OCI-LY7 (cell line): ENCODE results near the gene LTB4R. TPM values are rescaled to one million over a fixed set of nuclear protein-coding genes. Genes with fewer than 3 reads are reported as not detected.

ENCODE experiments used
- BruUV-seq: library from RNA; stranded (reverse); fragments of 400-500 nt; replicated peaks from 2 replicates; lab custom pipeline; 2021; lab: Mats Ljungman, UMichigan
- CTCF ChIA-PET: fragments of 300-600 bp; sonication (Branson Sonifier 250); formaldehyde crosslinking; loops from one replicate; lab custom pipeline; 2022; ENCODE audit warnings: antibody characterized with exemption; ENCODE audit not compliant: unreplicated experiment; lab: Charles Lee
- POLR2A ChIA-PET: fragments of 300-600 bp; sonication (Branson Sonifier 250); formaldehyde crosslinking; loops from one replicate; lab custom pipeline; 2022; ENCODE audit warnings: antibody characterized with exemption; lab: Charles Lee
- DNase-seq: peaks from one replicate; pipeline ENCODE4 v3.0.0-alpha.2; 2015; ENCODE audit warnings: low spot score
- H2AFZ ChIP-seq: fragments of 200-600 bp; sonication (generic), shearing (Covaris generic); 2 replicates; pipeline ENCODE4 v1.6.1; 2014; ENCODE audit warnings: mild to moderate bottlenecking, antibody characterized with exemption, low read length, moderate library complexity
- H3K27ac ChIP-seq: fragments of 200-600 bp; sonication (generic); 2 replicates; pipeline ENCODE4 v1.5.1; 2014; ENCODE audit warnings: mixed run types, low read depth, mild to moderate bottlenecking, moderate library complexity, low read length, inconsistent platforms; ENCODE audit not compliant: poor library complexity, severe bottlenecking
- H3K36me3 ChIP-seq: fragments of 200-600 bp; sonication (generic); 2 replicates; pipeline ENCODE4 v1.6.1; 2014; ENCODE audit warnings: mild to moderate bottlenecking, antibody characterized with exemption, low read length, moderate library complexity, mixed read lengths; ENCODE audit not compliant: insufficient read depth
- H3K4me1 ChIP-seq: fragments of 200-600 bp; sonication (generic); 2 replicates; pipeline ENCODE4 v1.5.1; 2014; ENCODE audit warnings: mild to moderate bottlenecking, low read length; ENCODE audit not compliant: insufficient read depth, poor library complexity, severe bottlenecking
- H3K4me2 ChIP-seq: fragments of 200-600 bp; sonication (generic); 2 replicates; pipeline ENCODE4 v1.6.1; 2014; ENCODE audit warnings: mild to moderate bottlenecking, low read length
- H3K4me3 ChIP-seq: fragments of 200-600 bp; sonication (generic); 2 replicates; pipeline ENCODE4 v1.5.1; 2014; ENCODE audit warnings: mild to moderate bottlenecking, low read depth, low read length; ENCODE audit not compliant: poor library complexity, severe bottlenecking
- H3K79me2 ChIP-seq: fragments of 200-600 bp; sonication (generic); 2 replicates; pipeline ENCODE4 v1.6.1; 2016; ENCODE audit warnings: low read depth, mild to moderate bottlenecking, low read length, moderate library complexity, mixed read lengths; ENCODE audit not compliant: insufficient read depth
- H3K9me2 ChIP-seq: fragments of 200-600 bp; sonication (generic); 2 replicates; pipeline ENCODE4 v1.6.1; 2016; ENCODE audit warnings: mild to moderate bottlenecking, low read length, mixed read lengths; ENCODE audit not compliant: insufficient read depth
- H3K9me3 ChIP-seq: fragments of 200-600 bp; sonication (generic); 2 replicates; pipeline ENCODE4 v1.6.1; 2014; ENCODE audit warnings: mild to moderate bottlenecking, mixed run types, low read length, mixed read lengths
- H4K20me1 ChIP-seq: fragments of 200-600 bp; sonication (generic); 2 replicates; pipeline ENCODE4 v1.6.1; 2014; ENCODE audit warnings: mild to moderate bottlenecking, antibody characterized with exemption, low read length, moderate library complexity, mixed read lengths; ENCODE audit not compliant: insufficient read depth
- CTCF ChIP-seq: fragments of 200-600 bp; sonication (generic); conservative IDR thresholded peaks from 2 replicates; pipeline ENCODE4 v1.5.1; 2014; ENCODE audit warnings: mild to moderate bottlenecking, antibody characterized with exemption, low read length, moderate library complexity, mixed read lengths
- EZH2phosphoT487 ChIP-seq: fragments of 200-600 bp; sonication (generic); IDR thresholded peaks from 2 replicates; pipeline ENCODE4 v1.6.1; 2018; ENCODE audit warnings: low read depth, borderline replicate concordance, mild to moderate bottlenecking, mixed run types, antibody characterized with exemption, low read length, moderate library complexity, mixed read lengths
- intact Hi-C: fragments of 100-400 bp; cut with micrococcal nuclease; formaldehyde crosslinking; loops from one replicate; pipeline ENCODE4 v1.10.0; 2022; ENCODE audit not compliant: unreplicated experiment
- total RNA-seq, 2 experiments: library from RNA; depleted of rRNA in 1 of 2; stranded (reverse); fragments of >200 nt in 1 of 2; shearing (Covaris generic) in 1 of 2; gene quantifications; 2 replicates each; pipeline ENCODE4 v1.2.3, GENCODE V29; 2014 to 2022

LTB4R gene
- total RNA-seq, 2 experiments from 2014 or later = 15.8 to 28.3 TPM

GRCh38 chr14:24274101-24274543 is 37.2 kb upstream of the LTB4R start:
- H3K36me3 ChIP-seq = no peaks in the 10 kb centered on the region
- peak; percentile 59 for DNase-seq
- ChIA-PET POLR2A (interaction anchor here (0.7 to 1.6 kb wide), 6 partner anchors 13 to 101 kb away, joined by 3 to 7 read pairs (median 3); partner anchors contain the start of gene TINF2), CTCF (no interaction called here)
- H2AFZ ChIP-seq = peak overlapping the region; percentile 59
- intact Hi-C loops = no loop called here
- H3K4me3 ChIP-seq = peak overlapping the region; percentile 14
- no peaks in the 10 kb centered on the region for H3K9me3 ChIP-seq
- no TSS peak for BruUV-seq
- H3K9me2 ChIP-seq = no peaks in the 10 kb centered on the region
- H3K4me1 ChIP-seq = peaks cover 45% of the 10 kb centered on the region
- H3K4me2 ChIP-seq = peak overlapping the region; percentile 51
- H3K27ac ChIP-seq = peak overlapping the region; percentile 40
- H4K20me1 ChIP-seq = no peaks in the 10 kb centered on the region
- TF ChIP-seq CTCF (no peak), EZH2phosphoT487 (no peak)
- H3K79me2 ChIP-seq = no peaks in the 10 kb centered on the region

GRCh38 chr14:24277071-24277470 is 34.2 kb upstream of the LTB4R start:
- POLR2A ChIA-PET = interaction anchor here (1.3 kb wide), 1 partner anchor 35 kb away, joined by 4 read pairs; the partner anchor contains the start of gene TINF2
- Histone ChIP-seq H3K9me2 (no peaks in the 10 kb centered on the region), H3K4me3 (no peak overlapping the region), H3K36me3 (no peaks in the 10 kb centered on the region), H2AFZ (no peak overlapping the region), H3K4me1 (peaks cover 39% of the 10 kb centered on the region), H3K79me2 (no peaks in the 10 kb centered on the region), H3K27ac (no peak overlapping the region), H3K9me3 (no peaks in the 10 kb centered on the region), H3K4me2 (no peak overlapping the region), H4K20me1 (no peaks in the 10 kb centered on the region)
- intact Hi-C loops = no loop called here
- TF ChIP-seq CTCF (no peak), EZH2phosphoT487 (no peak)
- no TSS peak for BruUV-seq
- DNase-seq = no peak
- CTCF ChIA-PET = no interaction called here

- Histone ChIP-seq H3K9me2 (no peaks in the 10 kb centered on the region), H3K4me1 (peaks cover 32% of the 10 kb centered on the region), H3K79me2 (no peaks in the 10 kb centered on the region), H4K20me1 (no peaks in the 10 kb centered on the region), H3K27ac (no peak overlapping the region), H3K36me3 (no peaks in the 10 kb centered on the region), H3K4me3 (no peak overlapping the region), H2AFZ (no peak overlapping the region), H3K9me3 (no peaks in the 10 kb centered on the region), H3K4me2 (no peak overlapping the region)
- TF ChIP-seq EZH2phosphoT487 (no peak), CTCF (no peak)
- ChIA-PET POLR2A (interaction anchor here (1.3 kb wide), 1 partner anchor 36 kb away, joined by 4 read pairs; the partner anchor contains the start of gene TINF2), CTCF (no interaction called here)
- BruUV-seq = no TSS peak
- DNase-seq = no peak
- intact Hi-C loops = no loop called here
These were observed 33.5 kb upstream of the LTB4R start for GRCh38 chr14:24277606-24278321.
